Measurements from ENCODE around the gene UBN1. TPM values are rescaled to one million over a fixed set of nuclear protein-coding genes. Genes with fewer than 3 reads are reported as not detected.

Gene UBN1
- total and polyA plus RNA-seq, 10 of the 15 experiments (the other 5 are each of a cell fraction or from before 2014, with no cell fraction given): 2.1 to 32.5 (median 13.9) TPM

DNA sequence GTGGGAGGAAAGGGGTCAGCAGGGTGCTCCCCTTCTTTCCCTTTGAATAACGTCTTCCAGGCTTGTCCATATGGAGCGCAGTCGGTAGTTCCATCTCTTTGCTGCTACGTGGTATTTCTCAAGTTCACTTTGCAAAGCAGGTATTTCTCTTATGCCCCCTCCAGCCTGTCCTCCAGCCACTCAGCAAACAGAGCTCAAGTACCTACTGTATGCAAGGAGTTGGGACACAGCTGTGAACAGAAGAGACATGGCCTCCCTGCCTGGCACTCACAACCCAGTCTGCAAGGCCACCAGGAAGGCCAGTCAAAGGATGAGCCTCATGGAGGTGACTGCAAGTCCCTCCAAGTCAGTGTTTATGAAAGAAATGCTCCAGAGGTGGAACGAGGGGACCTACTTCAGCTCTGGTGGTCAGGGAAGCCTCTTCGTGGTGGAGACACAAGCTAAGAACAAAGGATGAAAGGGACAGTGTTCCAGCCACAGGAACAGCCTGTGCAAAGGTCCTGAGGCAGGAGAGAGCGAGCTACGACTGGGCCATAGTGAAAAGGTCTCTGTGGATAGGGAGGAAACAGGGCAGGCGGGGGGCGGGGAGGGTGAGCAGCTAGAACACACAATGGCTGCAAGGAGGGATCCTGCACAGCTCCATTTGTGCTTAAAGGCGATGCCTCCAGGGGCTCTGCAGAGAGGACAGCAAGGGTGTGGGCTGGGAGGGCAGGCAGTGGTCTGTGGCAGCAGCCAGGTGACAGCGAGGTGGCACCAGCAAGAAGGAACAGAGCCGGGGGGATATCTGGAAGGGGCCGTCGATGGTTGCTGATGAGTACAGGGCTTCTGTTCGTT, 57.0 kb downstream of the UBN1 start (continued):
- TF ChIP-seq, protein P1, sequence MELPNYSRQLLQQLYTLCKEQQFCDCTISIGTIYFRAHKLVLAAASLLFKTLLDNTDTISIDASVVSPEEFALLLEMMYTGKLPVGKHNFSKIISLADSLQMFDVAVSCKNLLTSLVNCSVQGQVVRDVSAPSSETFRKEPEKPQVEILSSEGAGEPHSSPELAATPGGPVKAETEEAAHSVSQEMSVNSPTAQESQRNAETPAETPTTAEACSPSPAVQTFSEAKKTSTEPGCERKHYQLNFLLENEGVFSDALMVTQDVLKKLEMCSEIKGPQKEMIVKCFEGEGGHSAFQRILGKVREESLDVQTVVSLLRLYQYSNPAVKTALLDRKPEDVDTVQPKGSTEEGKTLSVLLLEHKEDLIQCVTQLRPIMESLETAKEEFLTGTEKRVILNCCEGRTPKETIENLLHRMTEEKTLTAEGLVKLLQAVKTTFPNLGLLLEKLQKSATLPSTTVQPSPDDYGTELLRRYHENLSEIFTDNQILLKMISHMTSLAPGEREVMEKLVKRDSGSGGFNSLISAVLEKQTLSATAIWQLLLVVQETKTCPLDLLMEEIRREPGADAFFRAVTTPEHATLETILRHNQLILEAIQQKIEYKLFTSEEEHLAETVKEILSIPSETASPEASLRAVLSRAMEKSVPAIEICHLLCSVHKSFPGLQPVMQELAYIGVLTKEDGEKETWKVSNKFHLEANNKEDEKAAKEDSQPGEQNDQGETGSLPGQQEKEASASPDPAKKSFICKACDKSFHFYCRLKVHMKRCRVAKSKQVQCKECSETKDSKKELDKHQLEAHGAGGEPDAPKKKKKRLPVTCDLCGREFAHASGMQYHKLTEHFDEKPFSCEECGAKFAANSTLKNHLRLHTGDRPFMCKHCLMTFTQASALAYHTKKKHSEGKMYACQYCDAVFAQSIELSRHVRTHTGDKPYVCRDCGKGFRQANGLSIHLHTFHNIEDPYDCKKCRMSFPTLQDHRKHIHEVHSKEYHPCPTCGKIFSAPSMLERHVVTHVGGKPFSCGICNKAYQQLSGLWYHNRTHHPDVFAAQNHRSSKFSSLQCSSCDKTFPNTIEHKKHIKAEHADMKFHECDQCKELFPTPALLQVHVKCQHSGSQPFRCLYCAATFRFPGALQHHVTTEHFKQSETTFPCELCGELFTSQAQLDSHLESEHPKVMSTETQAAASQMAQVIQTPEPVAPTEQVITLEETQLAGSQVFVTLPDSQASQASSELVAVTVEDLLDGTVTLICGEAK (IDR thresholded peaks at IDR 0.05; ENCODE audit: borderline replicate concordance): no peak
- no peak for TF ChIP-seq HDAC2 (IDR thresholded peaks at IDR 0.05)
- TF ChIP-seq, protein P2, sequence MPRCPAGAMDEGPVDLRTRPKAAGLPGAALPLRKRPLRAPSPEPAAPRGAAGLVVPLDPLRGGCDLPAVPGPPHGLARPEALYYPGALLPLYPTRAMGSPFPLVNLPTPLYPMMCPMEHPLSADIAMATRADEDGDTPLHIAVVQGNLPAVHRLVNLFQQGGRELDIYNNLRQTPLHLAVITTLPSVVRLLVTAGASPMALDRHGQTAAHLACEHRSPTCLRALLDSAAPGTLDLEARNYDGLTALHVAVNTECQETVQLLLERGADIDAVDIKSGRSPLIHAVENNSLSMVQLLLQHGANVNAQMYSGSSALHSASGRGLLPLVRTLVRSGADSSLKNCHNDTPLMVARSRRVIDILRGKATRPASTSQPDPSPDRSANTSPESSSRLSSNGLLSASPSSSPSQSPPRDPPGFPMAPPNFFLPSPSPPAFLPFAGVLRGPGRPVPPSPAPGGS (IDR thresholded peaks at IDR 0.05; ENCODE audit: borderline replicate concordance, insufficient read depth, low read depth, low read length, poor library complexity, severe bottlenecking): no peak

DNA sequence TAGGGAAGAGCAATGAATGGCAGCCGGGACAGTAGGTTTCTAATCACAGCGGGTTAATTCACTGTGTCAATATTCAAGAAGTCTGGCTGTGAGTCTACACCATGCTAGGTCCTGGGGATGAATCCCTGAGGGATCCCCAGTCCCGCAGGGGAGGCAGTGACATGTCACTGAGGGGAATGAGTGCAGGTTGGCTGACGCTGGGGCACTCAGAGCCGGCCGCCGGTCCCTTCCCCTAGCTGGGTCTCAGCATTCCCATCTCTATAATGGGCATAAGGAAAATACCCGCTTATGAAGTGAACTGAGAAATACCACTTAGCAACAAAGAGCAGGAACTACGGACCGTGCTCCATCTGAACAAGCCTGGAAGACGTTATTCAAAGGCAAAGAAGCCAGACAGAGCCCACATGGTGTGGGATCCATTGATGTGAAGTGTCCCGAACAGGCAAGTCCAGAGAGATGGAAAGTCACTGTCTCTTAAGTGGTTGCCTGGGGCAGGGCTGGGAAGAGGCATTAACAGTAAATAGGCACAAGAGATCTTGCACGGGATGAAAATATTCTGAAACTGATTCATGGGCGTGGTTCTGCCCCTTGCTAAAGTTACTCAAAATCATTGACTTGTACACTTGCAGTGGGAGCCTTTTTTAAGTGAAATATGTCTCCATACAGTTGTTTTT, 57.8 kb downstream of the UBN1 start:
- FAIRE-seq: no peak
- ChIA-PET CTCF (no interaction called here), POLR2A (interaction anchor here (0.6 kb wide), 1 partner anchor 66 kb away, joined by 7 read pairs; no protein-coding TSS in a partner anchor), SMC1A (ENCODE audit: uncharacterized antibody, unreplicated experiment) (no interaction called here), RAD21 (ENCODE audit: unreplicated experiment) (no interaction called here)
- Histone ChIP-seq H3K36me3 (ENCODE audit: control insufficient read depth in 2 of 2, insufficient read depth in 2 of 2, low read length in 1 of 2) (no peaks in the 10 kb centered on the region), H3K4me3 (no peak overlapping the region), H2AFZ (ENCODE audit: control insufficient read depth, low read depth, low read length) (no peak overlapping the region), H3K4me1 (ENCODE audit: control insufficient read depth, insufficient read depth, low read length) (no peaks in the 10 kb centered on the region), H3K79me2 (ENCODE audit: control insufficient read depth, insufficient read depth, low read length) (no peaks in the 10 kb centered on the region), H4K20me1 (ENCODE audit: control insufficient read depth, insufficient read depth) (no peaks in the 10 kb centered on the region), H3K27ac (ENCODE audit: control insufficient read depth, insufficient read depth) (no peak overlapping the region), H3K4me2 (ENCODE audit: control insufficient read depth, insufficient read depth) (no peak overlapping the region), H3K9ac (ENCODE audit: control insufficient read depth, insufficient read depth, low read length) (no peak overlapping the region), H3K27me3 (replicated peaks in 1 of 2; ENCODE audit: control insufficient read depth in 2 of 2, insufficient read depth in 2 of 2, low read length in 1 of 2) (no peaks in the 10 kb centered on the region), H3K9me3 (replicated peaks; ENCODE audit: control insufficient read depth, insufficient read depth, low read length) (no peaks in the 10 kb centered on the region)
- no TSS peak for BruUV-seq (replicated peaks)
- in situ Hi-C loops (cut with MboI): no loop called here
- intact Hi-C loops (cut with micrococcal nuclease; ENCODE audit: unreplicated experiment): no loop called here
- no peak for DNase-seq (ENCODE audit: low read depth, low spot score)
- WGBS (ENCODE audit: insufficient coverage, insufficient replicate concordance, low lambda C conversion rate, missing lambda C conversion rate): 47% methylated on average over 14 of the region's 14 CpGs
- no peak for ATAC-seq
- TF ChIP-seq ZNF207 (IDR thresholded peaks at IDR 0.05; ENCODE audit: borderline replicate concordance) (no peak), ZBED1 (IDR thresholded peaks at IDR 0.05; ENCODE audit: borderline replicate concordance) (no peak), NR2F1 (conservative IDR thresholded peaks at IDR 0.05) (no peak), MEF2A (IDR thresholded peaks at IDR 0.05; ENCODE audit: insufficient read depth, low read depth, low read length) (no peak), RBBP5 (conservative IDR thresholded peaks at IDR 0.05) (no peak), IRF4 (IDR thresholded peaks at IDR 0.05; ENCODE audit: low read depth, low read length) (no peak), KAT2A (conservative IDR thresholded peaks at IDR 0.05; ENCODE audit: control insufficient read depth, low read depth, low read length) (no peak)
- TF ChIP-seq, protein P3, sequence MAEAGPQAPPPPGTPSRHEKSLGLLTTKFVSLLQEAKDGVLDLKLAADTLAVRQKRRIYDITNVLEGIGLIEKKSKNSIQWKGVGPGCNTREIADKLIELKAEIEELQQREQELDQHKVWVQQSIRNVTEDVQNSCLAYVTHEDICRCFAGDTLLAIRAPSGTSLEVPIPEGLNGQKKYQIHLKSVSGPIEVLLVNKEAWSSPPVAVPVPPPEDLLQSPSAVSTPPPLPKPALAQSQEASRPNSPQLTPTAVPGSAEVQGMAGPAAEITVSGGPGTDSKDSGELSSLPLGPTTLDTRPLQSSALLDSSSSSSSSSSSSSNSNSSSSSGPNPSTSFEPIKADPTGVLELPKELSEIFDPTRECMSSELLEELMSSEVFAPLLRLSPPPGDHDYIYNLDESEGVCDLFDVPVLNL (IDR thresholded peaks at IDR 0.05; ENCODE audit: low read depth, low read length): no peak
- TF ChIP-seq, protein P4, sequence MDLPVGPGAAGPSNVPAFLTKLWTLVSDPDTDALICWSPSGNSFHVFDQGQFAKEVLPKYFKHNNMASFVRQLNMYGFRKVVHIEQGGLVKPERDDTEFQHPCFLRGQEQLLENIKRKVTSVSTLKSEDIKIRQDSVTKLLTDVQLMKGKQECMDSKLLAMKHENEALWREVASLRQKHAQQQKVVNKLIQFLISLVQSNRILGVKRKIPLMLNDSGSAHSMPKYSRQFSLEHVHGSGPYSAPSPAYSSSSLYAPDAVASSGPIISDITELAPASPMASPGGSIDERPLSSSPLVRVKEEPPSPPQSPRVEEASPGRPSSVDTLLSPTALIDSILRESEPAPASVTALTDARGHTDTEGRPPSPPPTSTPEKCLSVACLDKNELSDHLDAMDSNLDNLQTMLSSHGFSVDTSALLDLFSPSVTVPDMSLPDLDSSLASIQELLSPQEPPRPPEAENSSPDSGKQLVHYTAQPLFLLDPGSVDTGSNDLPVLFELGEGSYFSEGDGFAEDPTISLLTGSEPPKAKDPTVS (IDR thresholded peaks at IDR 0.05; ENCODE audit: low read depth, low read length): no peak
